Lung (tissue), 16 donors: ENCODE measurements around the gene METTL16. TPM values are rescaled to one million over a fixed set of nuclear protein-coding genes. Genes with fewer than 3 reads are reported as not detected.

Source experiments
- ATAC-seq: fragments of 200-7000 bp; cut with Tn5 transposase; one replicate; pipeline ENCODE4 v1.9.1; 2020; ENCODE audit warnings: moderate number of reproducible peaks; ENCODE audit not compliant: insufficient read depth, low FRiP score
- DNase-seq, 3 donors: peaks; one replicate each; pipeline ENCODE4 v3.0.0-alpha.2; 2013 to 2017
- H3K27ac ChIP-seq, 2 donors: one replicate each; pipeline ENCODE4 v1.5.1; 2013; ENCODE audit warnings: mild to moderate bottlenecking in 2 of 2, moderate library complexity in 2 of 2, control low read depth in 1 of 2, inconsistent platforms in 1 of 2, low read depth in 1 of 2, low read length in 1 of 2
- H3K27me3 ChIP-seq, 3 donors: one replicate each; pipeline ENCODE4 v1.5.1; 2013; ENCODE audit warnings: low read length in 2 of 3; ENCODE audit not compliant: control insufficient read depth in 3 of 3, insufficient read depth in 3 of 3
- H3K36me3 ChIP-seq, 4 donors: one replicate each; pipeline ENCODE4 v1.5.1; 2013; ENCODE audit warnings: low read length in 4 of 4, mild to moderate bottlenecking in 1 of 4, moderate library complexity in 1 of 4; ENCODE audit not compliant: control insufficient read depth in 4 of 4, insufficient read depth in 4 of 4
- H3K4me1 ChIP-seq, 5 donors: one replicate each; pipeline ENCODE4 v1.5.1; 2013; ENCODE audit warnings: low read length in 5 of 5, mild to moderate bottlenecking in 2 of 5, moderate library complexity in 1 of 5; ENCODE audit not compliant: control insufficient read depth in 5 of 5, insufficient read depth in 5 of 5
- H3K4me3 ChIP-seq: one replicate; pipeline ENCODE4 v1.5.1; 2013; ENCODE audit warnings: mild to moderate bottlenecking, control low read depth, moderate library complexity
- H3K9ac ChIP-seq, 2 donors: one replicate each; pipeline ENCODE4 v1.5.1; 2013; ENCODE audit warnings: low read length in 2 of 2, control low read depth in 1 of 2; ENCODE audit not compliant: insufficient read depth in 1 of 2
- H3K9me3 ChIP-seq, 4 donors: one replicate each; pipeline ENCODE4 v1.5.1; 2013; ENCODE audit warnings: low read length in 3 of 4, mild to moderate bottlenecking in 1 of 4, moderate library complexity in 1 of 4; ENCODE audit not compliant: control insufficient read depth in 4 of 4, insufficient read depth in 3 of 4
- CTCF ChIP-seq: IDR thresholded peaks from 2 replicates; pipeline ENCODE4 v1.5.1; 2012; ENCODE audit warnings: mild to moderate bottlenecking; ENCODE audit errors: control extremely low read depth, extremely low read depth
- WGBS, 2 donors: extraction: QIAGEN DNeasy Blood & Tissue Kit; methylation state at CpG; one replicate each; pipeline ENCODE4 v1.1.7; 2013; 5-methylcytosine and 5-hydroxymethylcytosine counted together
- long read RNA-seq, 5 donors: transcript quantifications; one replicate each; lab custom pipeline, GENCODE V29; 2026
- polyA plus RNA-seq, 2 donors: library from polyadenylated mRNA; stranded (reverse); fragments of 200-250 nt; gene quantifications; one replicate each; pipeline ENCODE4 v1.2.1, GENCODE V29; 2013
- total RNA-seq, 2 donors: library from RNA; depleted of rRNA in 1 of 2; stranded (reverse); fragments of >200 nt in 1 of 2; gene quantifications; one replicate each; pipeline ENCODE4 v1.2.1, GENCODE V29; 2014 to 2021
- donor health status: control.
- donor health status: control.
- donor health status: Bipolar disorder and iron deficiency.
- donor health status: healthy.
- donor health status: DM: yes; HTN: yes; CAD: no.

Gene METTL16
- total RNA-seq, result 10 to 100 TPM; 29.7 to 36.1 TPM
- polyA plus RNA-seq, result 10 to 100 TPM; 12.1 to 29.9 TPM
- long read RNA-seq, donor 1, full-length matches to known transcripts, result 4 of 15 reads
- long read RNA-seq, donor 1, partial matches to known transcripts, result 11 of 15 reads
- long read RNA-seq, donor 1, other reads (novel, unspliced or antisense), result 0 of 15 reads
- long read RNA-seq, donor 2, result 0 reads
- long read RNA-seq, donor 3, result 0 reads
- long read RNA-seq, donor 4, result 0 reads
- long read RNA-seq, donor 5, full-length matches to known transcripts, result 1 of 1 reads
- long read RNA-seq, donor 5, partial matches to known transcripts, result 0 of 1 reads
- long read RNA-seq, donor 5, other reads (novel, unspliced or antisense), result 0 of 1 reads

GRCh38 chr17:2511462-2512369 is at the start of gene METTL16:
TSS of gene METTL16 (minus strand) at chr17:2511888. CDS start at chr17:2502331, 9,557 bp downstream.
- H3K36me3 ChIP-seq, result no peaks in the 10 kb centered on the region
- 0% methylated on average over 49 of the region's 49 CpGs for WGBS, 2 donors
- peak within 1 kb of the TSS; percentile 59 for H3K4me3 ChIP-seq
- no peaks in the 10 kb centered on the region for H3K27me3 ChIP-seq
- peak within 1 kb of the TSS; percentile 86 to 98 for H3K9ac ChIP-seq
- peaks cover 0 to 20% (median 4%) of the 10 kb centered on the region in 5 donors for H3K4me1 ChIP-seq
- peak within 1 kb of the TSS; percentile 85 for H3K27ac ChIP-seq
- no peaks in the 10 kb centered on the region for H3K9me3 ChIP-seq
- no peak for TF ChIP-seq CTCF
- ATAC-seq (peak; percentile 98), DNase-seq (peak; percentile 98 to 99 (median 99))

- TF ChIP-seq CTCF, result no peak
- no peaks in the 10 kb centered on the region for H3K36me3 ChIP-seq
- WGBS, 2 donors, result 76 to 87% methylated on average over 5 of the region's 5 CpGs
- DNase-seq (no peak), ATAC-seq (no peak)
- H3K9me3 ChIP-seq, result peaks cover 0 to 5% (median 2%) of the 10 kb centered on the region in 4 donors
- H3K27ac ChIP-seq, result no peak overlapping the region
- H3K4me1 ChIP-seq, result no peaks in the 10 kb centered on the region
- no peak overlapping the region for H3K9ac ChIP-seq
- no peak overlapping the region for H3K4me3 ChIP-seq
- no peaks in the 10 kb centered on the region for H3K27me3 ChIP-seq
These were observed 49.0 kb upstream of the METTL16 start for GRCh38 chr17:2560658-2561057.

- Histone ChIP-seq H3K9ac (no peak overlapping the region), H3K4me1 (no peaks in the 10 kb centered on the region), H3K4me3 (no peak overlapping the region), H3K27ac (no peak overlapping the region), H3K36me3 (no peaks in the 10 kb centered on the region), H3K9me3 (peaks cover 0 to 2% (median 0%) of the 10 kb centered on the region in 4 donors), H3K27me3 (peaks cover 0 to 6% (median 0%) of the 10 kb centered on the region in 3 donors)
- no peak for ATAC-seq
- no peak for TF ChIP-seq CTCF
- 61 to 74% methylated on average over 9 of the region's 9 CpGs for WGBS, 2 donors
- no peak for DNase-seq
These were observed 40.2 kb upstream of the METTL16 start for GRCh38 chr17:2551928-2552327.
